Upper lobe of left lung (tissue), 4 donors: Measurements from ENCODE around the gene IYD.

ENCODE experiments used
- POLR2AphosphoS5 ChIP-seq, 2 donors: sonication (generic); formaldehyde crosslinking; IDR thresholded peaks; one replicate each; pipeline ENCODE4 v1.5.1; 2017; ENCODE audit warnings: antibody characterized with exemption in 2 of 2
- TF ChIP-seq, protein P1 (sequence below), 6 experiments: fragments of 450-650 bp in 4 of 6; fragments of 200-600 bp in 2 of 6; sonication (generic) in 2 of 6; IDR thresholded peaks; one replicate each; pipeline ENCODE4 v1.5.1; 2016 to 2019; ENCODE audit warnings: antibody characterized with exemption in 6 of 6

DNA sequence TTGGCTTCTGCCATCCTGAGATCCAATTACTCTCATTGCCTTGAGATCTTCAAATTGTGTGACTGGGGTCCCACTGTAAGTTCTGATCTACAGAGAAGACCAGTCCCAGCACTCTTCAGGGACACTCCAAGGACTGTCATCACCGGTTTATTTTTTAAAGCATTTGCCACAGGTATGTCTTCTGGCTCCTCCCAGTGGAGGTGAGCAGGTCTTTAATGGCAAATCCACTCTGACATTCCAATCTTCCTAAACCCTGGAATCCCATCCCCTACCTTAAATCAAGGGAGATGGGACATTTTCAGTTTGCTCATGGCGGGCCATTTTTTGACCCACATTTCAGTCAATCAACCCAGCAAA lies 35.2 kb upstream of the IYD start:
- TF ChIP-seq, protein P1, sequence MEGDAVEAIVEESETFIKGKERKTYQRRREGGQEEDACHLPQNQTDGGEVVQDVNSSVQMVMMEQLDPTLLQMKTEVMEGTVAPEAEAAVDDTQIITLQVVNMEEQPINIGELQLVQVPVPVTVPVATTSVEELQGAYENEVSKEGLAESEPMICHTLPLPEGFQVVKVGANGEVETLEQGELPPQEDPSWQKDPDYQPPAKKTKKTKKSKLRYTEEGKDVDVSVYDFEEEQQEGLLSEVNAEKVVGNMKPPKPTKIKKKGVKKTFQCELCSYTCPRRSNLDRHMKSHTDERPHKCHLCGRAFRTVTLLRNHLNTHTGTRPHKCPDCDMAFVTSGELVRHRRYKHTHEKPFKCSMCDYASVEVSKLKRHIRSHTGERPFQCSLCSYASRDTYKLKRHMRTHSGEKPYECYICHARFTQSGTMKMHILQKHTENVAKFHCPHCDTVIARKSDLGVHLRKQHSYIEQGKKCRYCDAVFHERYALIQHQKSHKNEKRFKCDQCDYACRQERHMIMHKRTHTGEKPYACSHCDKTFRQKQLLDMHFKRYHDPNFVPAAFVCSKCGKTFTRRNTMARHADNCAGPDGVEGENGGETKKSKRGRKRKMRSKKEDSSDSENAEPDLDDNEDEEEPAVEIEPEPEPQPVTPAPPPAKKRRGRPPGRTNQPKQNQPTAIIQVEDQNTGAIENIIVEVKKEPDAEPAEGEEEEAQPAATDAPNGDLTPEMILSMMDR (IDR thresholded peaks at IDR 0.05): no peak
- TF ChIP-seq POLR2AphosphoS5 (IDR thresholded peaks at IDR 0.05): no peak
